Neural progenitor cell (in vitro differentiated cells): ENCODE measurements around the gene DNAI7.

Source experiments
- CTCF ChIP-seq: fragments of 200-600 bp; sonication (generic); IDR thresholded peaks from 2 replicates; pipeline ENCODE4 v1.5.1; 2017; ENCODE audit warnings: antibody characterized with exemption, mild to moderate bottlenecking
- EZH2 ChIP-seq: fragments of 200-600 bp; sonication (generic); IDR thresholded peaks from 2 replicates; pipeline ENCODE4 v1.6.1; 2017; ENCODE audit warnings: antibody characterized with exemption, mild to moderate bottlenecking, moderate library complexity

- TF ChIP-seq EZH2: no peak
- no peak for TF ChIP-seq CTCF
These were observed 105.2 kb downstream of the DNAI7 start for GRCh38 chr12:25089738-25090137.
